H7 (cell line): ENCODE data around the gene OVAAL. TPM values are rescaled to one million over a fixed set of nuclear protein-coding genes. Genes with fewer than 3 reads are reported as not detected.
A peak's percentile ranks its signal among the peaks of the same experiment; 100 is the strongest.

ENCODE experiments used
- DNase-seq: peaks from one replicate; pipeline ENCODE4 v3.0.0; 2012
- H3K27me3 ChIP-seq: 2 replicates; pipeline ENCODE4 v1.6.0; 2011; ENCODE audit warnings: mild to moderate bottlenecking, low read length; ENCODE audit not compliant: control insufficient read depth, insufficient read depth
- H3K36me3 ChIP-seq: replicated peaks from 2 replicates; pipeline ENCODE4 v1.5.1; 2011; ENCODE audit warnings: low read length; ENCODE audit not compliant: control insufficient read depth, insufficient read depth
- H3K4me3 ChIP-seq: 2 replicates; pipeline ENCODE4 v1.5.1; 2011; ENCODE audit warnings: low read depth, mild to moderate bottlenecking, control low read depth, low read length, moderate library complexity; ENCODE audit not compliant: insufficient read depth
- total RNA-seq: library from RNA; depleted of rRNA; stranded (reverse); fragments of >200 nt; shearing (Covaris generic); gene quantifications from 2 replicates; pipeline ENCODE4 v1.2.3, GENCODE V29; 2014; rRNA removed

OVAAL gene
- total RNA-seq: not detected in 2 replicates

- Histone ChIP-seq H3K36me3 (no peaks in the 10 kb centered on the region), H3K4me3 (no peak within 1 kb of the TSS), H3K27me3 (no peaks in the 10 kb centered on the region; the same call in 1 of the 2 replicates)
- no peak for DNase-seq
Measured at GRCh38 chr1:180558664-180559063, at the start of gene OVAAL. OVAAL (plus strand) TSS chr1:180558964.

DNA sequence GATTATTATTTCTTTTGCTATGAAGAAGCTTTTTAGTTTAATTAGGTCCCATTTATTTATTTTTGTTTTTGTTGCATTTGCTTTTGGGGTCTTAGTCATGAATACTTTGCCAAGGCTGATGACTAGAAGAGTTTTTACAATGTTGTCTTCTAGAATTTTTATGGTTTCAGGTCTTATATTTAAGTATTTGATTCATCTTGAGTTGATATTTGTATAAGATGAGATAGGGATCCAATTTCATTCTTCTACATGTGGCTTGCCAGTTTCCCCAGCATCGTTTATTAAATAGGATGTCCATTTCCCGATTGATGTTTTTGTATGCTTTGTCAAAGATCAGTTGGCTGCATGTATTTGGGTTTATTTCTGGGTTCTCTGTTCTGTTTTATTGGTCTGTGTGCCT lies 47.9 kb upstream of the OVAAL start:
- no peaks in the 10 kb centered on the region for H3K27me3 ChIP-seq
- no peak for DNase-seq
- H3K36me3 ChIP-seq: no peaks in the 10 kb centered on the region
- H3K4me3 ChIP-seq: no peak overlapping the region

DNA sequence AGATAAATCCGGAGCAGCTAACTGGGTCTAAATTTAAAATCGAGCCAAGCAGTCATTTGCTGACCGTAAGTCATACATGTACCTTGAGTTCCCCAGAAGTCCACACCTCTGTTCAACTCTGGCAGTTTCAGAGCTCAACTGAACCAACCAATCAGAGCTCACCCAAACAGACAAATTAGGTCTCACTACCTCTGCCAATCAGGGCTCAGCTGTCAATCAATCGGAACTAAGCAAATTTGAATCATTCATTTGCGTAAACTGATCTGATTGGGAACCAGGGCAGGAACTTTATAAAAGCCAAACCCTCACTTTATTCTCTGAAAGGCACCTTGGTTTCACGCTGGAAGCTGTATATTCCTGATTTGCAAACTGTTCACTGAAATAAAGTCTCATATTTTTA lies 45.2 kb upstream of the OVAAL start:
- no peak for DNase-seq
- no peaks in the 10 kb centered on the region for H3K36me3 ChIP-seq
- H3K4me3 ChIP-seq: no peak overlapping the region
- H3K27me3 ChIP-seq: no peaks in the 10 kb centered on the region

- H3K4me3 ChIP-seq: no peak overlapping the region
- no peaks in the 10 kb centered on the region for H3K27me3 ChIP-seq
- no peak for DNase-seq
- no peaks in the 10 kb centered on the region for H3K36me3 ChIP-seq
Measured at GRCh38 chr1:180515364-180515763, 43.4 kb upstream of the OVAAL start.

GRCh38 chr1:180515857-180516388 lies 42.8 kb upstream of the OVAAL start:
- DNase-seq: peak; percentile 76
- H3K27me3 ChIP-seq: no peaks in the 10 kb centered on the region
- H3K4me3 ChIP-seq: no peak overlapping the region
- no peaks in the 10 kb centered on the region for H3K36me3 ChIP-seq

DNA sequence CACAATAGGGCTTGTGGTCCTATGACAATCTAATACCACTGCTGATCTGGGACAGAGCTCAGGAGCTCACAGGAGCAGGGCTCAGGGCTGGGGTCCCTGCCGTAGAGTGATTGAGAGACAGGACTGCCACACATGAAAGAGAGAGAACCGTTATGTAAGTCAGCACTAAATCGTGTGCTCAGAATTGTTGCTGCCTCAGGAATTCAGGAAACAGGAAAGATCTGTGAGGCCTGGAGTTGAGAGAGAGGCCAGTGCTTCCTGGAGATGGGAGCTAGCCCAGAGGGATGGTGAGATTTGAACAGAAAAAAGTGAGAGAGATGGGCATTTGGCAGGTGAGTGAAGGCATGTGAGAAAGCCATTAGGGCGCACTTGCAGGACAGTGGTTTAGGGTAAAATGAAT lies 38.9 kb upstream of the OVAAL start:
- Histone ChIP-seq H3K27me3 (no peaks in the 10 kb centered on the region), H3K36me3 (no peaks in the 10 kb centered on the region), H3K4me3 (no peak overlapping the region)
- no peak for DNase-seq

DNA sequence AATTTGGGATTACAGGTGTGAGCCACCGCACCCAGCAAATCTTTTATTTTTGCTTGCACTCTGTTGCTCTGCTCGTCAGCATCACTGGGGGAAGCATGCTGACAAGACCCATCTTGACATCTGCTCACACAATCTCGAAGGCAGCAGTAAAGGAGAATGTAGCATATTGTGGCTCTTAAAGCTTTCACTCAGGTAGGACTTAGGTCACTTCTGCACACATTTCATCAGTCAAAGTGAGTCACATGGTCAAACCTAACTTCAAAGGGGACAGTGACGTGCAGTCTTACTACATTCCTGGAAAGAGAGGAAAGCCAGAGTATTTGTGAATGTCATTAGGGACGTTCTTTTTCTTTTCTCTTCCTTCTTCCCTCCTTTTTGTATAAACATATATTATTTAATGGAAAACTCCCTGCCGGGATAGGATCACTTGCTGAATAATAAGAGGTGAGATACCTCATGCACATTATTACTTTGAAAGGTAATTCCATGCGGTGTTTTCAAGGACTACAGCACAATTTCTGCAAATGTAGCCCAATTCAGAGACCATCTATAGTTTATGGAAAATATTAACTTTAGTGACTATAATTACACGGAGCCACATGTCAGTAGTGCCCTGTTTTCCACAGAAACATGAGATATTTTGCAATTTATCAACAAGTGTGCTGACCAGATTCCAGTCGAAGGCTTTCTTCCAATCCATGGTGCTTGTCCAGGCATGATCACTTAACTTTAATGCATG lies 37.1 kb upstream of the OVAAL start:
- Histone ChIP-seq H3K36me3 (no peaks in the 10 kb centered on the region), H3K4me3 (no peak overlapping the region), H3K27me3 (no peaks in the 10 kb centered on the region)
- no peak for DNase-seq

DNA sequence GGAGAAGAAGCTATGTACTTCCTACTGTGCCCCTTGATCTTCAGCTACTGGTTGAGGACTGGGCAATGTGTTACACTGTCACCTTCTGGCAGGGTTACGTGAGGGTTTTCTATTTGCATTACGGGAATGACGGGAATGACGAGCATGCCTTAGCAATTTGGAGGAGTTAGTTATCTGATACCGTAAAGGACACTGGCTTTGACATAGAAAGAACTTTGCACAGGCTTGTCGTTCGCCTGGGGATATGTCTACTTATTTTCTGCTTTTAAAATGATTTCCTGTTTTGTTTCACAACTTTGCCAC lies 36.6 kb upstream of the OVAAL start:
- no peak for DNase-seq
- H3K27me3 ChIP-seq: no peaks in the 10 kb centered on the region
- H3K36me3 ChIP-seq: no peaks in the 10 kb centered on the region
- H3K4me3 ChIP-seq: no peak overlapping the region

- H3K27me3 ChIP-seq: no peaks in the 10 kb centered on the region
- no peak for DNase-seq
- no peaks in the 10 kb centered on the region for H3K36me3 ChIP-seq
- no peak overlapping the region for H3K4me3 ChIP-seq
Measured at GRCh38 chr1:180524160-180524914, 34.4 kb upstream of the OVAAL start.

DNA sequence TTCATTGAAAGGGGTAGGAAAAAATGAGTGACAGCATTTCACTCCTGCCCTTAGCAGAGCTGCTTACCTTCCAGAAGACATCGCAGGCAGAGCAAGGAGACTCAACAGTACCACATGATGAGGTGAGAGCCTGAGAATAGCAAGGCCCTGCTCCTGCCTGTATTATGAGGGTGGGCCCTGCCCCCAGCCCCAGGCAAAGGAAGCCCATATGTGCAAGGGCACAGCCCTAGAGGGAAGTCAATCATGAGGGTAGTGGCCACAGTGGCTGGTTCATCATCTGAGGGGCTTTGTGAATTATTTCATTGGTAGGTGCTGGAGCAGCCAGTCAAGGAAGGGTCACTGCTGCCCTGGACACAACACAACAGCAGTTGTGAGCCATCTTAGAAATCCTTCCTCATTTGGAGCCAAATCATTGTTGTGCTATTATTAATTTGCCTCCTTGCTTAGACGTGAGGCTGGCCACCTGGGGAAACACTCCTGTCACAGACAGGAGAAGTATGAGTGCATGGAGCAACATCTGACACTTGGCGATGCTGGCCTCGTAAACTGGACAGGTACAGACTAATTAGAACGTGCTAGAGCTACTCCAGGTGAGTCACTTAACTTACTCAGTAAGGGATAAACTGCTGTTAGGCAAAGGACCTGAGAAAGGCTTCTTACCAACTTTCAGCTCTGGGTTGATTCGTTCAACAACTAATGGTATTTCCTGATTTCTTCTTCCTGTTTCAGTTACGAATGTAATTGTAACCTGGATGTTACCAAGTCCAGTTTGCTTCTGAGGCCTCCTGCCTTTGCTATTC lies 33.6 kb upstream of the OVAAL start:
- H3K27me3 ChIP-seq: no peaks in the 10 kb centered on the region
- DNase-seq: no peak
- no peak overlapping the region for H3K4me3 ChIP-seq
- no peaks in the 10 kb centered on the region for H3K36me3 ChIP-seq

DNA sequence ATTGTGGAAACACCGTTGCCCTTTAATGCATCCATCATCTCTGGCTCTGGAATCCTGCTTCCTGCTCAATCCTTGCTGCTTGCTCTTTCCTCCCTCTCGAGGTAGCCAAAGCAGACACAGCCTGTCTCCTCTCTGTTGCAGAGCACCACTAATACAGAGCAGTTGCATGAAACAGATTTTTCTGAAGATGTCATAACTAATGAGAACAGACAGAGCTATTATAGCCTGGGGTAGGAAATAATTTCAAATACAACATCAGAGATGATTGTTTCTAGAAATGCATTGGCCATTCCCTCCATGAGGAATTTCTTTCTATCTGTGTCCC lies 33.1 kb upstream of the OVAAL start:
- no peaks in the 10 kb centered on the region for H3K36me3 ChIP-seq
- no peaks in the 10 kb centered on the region for H3K27me3 ChIP-seq
- no peak overlapping the region for H3K4me3 ChIP-seq
- no peak for DNase-seq

DNA sequence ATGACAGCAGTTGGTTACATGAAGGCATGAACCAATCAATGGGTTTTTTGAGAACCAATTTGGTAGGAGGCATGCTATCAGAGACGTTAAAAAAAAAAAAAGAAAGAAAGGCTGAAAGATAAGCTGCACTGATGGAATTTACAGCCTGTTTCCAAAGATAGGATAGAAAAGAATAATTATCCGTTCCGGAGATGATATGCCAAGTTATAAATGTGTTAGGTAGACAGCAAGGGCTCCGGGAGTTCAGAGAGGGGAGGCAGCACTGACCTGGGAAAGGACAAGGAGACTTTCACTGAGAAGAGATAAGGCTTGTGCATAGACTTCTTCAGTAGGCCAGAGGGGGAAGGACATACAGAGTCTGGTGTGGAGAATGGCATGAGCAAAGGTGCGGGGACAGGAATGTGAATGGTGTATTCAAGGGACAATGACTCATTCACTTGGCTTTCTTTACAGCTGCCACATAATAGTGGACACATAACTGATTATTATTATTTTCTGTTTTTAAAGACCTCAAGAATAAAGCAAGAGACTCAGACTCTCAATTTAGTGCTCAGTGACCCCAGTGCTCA lies 31.6 kb upstream of the OVAAL start:
- Histone ChIP-seq H3K27me3 (no peaks in the 10 kb centered on the region), H3K4me3 (no peak overlapping the region), H3K36me3 (no peaks in the 10 kb centered on the region)
- no peak for DNase-seq

DNA sequence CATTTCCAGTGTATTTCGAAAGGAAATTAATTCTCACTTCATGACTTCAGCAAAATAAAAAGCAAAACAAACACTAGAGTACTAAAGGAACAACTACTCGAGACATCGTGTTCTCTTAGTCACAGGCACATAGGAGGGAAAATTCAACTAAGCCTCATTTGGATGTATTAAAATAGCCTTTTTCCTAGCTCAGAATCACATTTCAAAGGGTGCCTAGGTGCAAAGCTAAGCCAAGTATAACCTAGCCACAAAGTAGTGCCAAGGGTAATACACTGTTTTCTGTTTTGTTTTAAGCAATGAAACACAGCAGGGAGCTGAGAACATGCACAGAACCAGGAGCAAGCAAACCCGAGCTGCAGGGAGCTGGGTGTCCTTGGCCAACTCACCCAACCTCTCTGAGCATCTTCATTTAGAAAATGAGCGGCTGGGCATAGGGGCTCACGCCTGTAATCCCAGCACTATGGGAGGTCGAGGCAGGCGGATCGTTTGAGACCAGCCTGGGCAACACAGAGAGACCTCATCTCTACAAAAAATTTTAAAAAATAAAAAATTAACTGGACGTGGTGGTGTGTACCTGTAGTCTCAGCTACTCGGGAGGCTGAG lies 29.8 kb upstream of the OVAAL start:
- H3K27me3 ChIP-seq: no peaks in the 10 kb centered on the region
- H3K4me3 ChIP-seq: no peak overlapping the region
- no peaks in the 10 kb centered on the region for H3K36me3 ChIP-seq
- DNase-seq: no peak

GRCh38 chr1:180530501-180530900 lies 28.3 kb upstream of the OVAAL start:
- no peaks in the 10 kb centered on the region for H3K36me3 ChIP-seq
- H3K27me3 ChIP-seq: no peaks in the 10 kb centered on the region
- no peak for DNase-seq
- H3K4me3 ChIP-seq: no peak overlapping the region
